HG03066 (cell line): Measurements from ENCODE around the gene EYS.
A peak's percentile ranks its signal among the peaks of the same experiment; 100 is the strongest.
"Not testable (repeated sequence)": the region's sequence is repeated elsewhere in the genome, so short reads cannot be mapped to it uniquely, and the experiment has no call there.

Experiments
- ATAC-seq: cut with Tn5 transposase; IDR thresholded peaks from one replicate; pipeline ENCODE4 v1.9.1; 2021; ENCODE audit warnings: low read depth; ENCODE audit not compliant: unreplicated experiment

EYS gene

DNA sequence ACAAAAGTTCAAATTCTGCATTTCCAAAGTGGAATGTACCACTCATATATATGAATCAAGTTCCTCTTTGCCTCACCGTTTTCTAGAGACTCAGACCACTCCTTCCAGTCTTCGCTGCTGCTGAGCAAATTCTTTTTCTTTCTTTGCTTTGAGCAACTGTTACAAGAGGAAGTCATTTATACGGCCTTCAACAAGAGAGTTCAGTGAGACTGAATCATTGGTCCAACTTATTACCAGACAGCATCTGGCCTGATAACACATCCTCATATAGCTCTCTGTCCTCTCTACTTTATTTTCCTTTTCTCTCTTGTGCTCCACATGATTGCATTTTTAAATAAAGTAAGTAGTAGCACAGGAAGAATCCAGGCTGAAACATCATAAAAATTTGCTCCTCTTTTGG is 1418.7 kb downstream of the EYS start:
- ATAC-seq: no peak

DNA sequence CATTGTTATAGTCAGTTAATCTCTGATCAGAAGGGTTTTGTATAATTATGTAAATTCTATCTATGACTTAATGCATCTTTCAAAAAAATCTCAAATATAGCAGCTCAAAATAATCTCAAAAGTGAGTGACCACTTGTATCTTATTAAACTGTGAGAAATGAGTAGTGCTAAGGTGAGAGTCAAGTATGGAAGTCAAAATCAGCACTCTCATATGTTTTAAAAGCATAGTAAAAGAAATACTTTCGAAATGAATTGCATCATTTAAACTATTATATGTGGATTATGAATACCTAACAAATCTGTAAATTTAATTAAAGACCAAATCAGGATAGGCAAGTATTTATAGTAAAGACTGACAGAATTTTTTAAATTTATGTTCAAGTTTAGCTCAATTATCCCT is 1425.9 kb downstream of the EYS start:
- no peak for ATAC-seq

DNA sequence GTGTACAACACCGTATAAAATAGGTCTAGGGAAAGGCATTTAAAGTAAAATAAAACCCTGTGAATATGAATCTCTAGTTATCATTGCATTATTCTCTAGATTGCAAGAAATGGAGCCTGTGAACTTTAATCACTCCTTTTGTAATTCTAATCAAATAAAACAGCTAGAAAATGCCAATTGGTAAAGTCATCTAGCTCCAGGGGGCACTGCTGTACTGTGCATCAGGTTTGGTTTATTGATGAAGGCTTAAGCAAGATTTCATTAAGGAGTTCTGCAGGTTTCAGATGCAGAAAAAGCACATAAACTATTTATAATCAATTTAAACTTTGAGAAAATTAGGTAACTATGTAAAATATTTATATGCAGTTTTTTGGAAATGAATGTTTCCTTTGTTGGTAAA is 1426.5 kb downstream of the EYS start:
- no peak for ATAC-seq

DNA sequence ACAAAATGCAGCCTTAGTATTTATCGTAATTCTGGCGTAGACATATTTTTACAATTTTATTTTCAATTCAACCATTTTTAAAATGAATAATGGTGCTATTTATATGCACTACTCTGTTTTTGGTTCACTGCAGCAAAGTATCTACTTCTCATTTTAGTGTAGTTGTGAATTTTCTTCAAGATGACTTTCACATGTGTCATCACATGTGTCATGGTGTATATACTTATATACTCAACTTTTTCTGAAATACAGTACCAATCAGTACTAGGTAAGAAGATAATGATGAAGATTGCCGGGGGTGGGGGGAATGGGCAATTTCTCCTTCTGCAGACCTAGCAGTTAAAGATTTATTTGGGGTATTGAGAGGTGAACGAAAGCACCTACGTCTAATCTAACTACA is 1436.9 kb downstream of the EYS start:
- ATAC-seq: no peak

DNA sequence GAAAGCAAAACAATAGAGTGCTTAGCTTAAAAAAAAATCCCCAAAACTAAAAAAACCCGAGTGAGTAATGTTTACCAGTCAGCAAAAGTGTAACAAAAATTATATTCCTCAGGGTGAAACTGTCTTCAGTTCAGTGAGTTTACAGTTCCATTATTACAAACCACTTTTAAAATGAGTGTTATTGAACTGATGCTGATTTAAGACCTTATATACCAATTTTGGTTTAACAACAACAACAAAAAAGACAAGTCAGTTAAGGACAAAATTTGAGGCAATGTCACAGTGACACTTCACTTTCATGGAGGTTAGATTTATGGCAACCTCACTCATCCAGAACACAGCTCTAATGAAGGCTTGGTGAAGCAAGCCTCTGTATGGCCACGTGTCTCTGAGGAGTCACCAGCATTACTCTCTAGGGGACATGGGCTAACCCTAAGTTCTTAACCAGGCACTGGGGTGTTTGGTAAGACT is 1440.6 kb downstream of the EYS start:
- ATAC-seq: peak; percentile 77

DNA sequence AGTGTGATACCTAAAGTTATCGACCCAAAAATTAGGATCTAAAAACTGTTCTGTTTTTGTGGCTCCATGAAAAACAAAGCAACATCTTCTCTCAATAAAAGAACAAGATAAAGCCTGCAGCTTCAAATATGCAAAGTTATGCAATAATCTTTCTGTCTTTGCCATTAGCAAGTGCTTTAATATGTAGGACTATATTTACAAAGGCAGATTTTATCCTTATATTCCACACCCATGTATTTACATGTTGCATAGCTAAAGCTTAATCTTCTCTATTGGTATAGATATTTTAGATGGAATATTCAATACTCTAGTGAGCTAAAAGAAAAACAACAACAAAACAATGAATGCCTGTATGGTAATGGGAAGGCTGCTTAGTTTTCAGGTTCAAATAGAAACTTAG is 1443.2 kb downstream of the EYS start:
- no peak for ATAC-seq

DNA sequence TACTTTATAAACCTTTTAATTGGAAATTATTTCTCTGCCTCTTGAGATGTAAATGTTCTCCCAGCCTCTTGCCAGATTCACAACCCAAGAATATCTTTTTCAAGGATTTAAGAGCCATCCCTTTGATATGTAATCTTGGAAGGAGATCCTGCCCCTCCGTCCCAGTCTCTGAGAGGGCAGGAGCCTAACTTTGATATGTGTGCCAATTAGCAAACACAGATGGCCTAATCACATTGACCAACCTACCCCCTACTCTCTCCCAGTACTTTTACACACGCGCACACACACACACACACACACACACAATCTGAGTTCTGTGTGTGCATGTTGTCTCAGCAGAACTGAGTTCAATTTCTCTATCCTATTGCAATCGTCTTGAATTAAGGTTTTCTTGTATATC is 1447.7 kb downstream of the EYS start:
- ATAC-seq: no peak

DNA sequence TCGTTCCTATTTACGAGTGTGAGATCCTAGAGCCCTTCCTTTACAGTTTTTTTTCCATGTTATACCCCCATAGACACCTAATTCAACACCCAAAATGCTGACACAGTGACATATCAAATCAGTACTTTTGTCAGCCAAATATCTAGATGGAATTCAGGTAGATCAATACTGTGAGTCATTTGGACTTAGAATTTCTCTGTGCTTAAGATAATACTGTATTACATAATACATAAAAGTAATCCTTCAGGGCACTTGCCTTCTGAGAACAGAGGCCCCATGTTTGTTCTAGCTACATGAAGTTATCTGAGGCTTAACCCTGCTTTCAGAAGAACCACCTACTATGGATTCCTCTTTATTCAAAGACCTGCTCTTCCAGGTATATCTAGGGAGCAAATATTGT is 1448.3 kb downstream of the EYS start:
- ATAC-seq: no peak

DNA sequence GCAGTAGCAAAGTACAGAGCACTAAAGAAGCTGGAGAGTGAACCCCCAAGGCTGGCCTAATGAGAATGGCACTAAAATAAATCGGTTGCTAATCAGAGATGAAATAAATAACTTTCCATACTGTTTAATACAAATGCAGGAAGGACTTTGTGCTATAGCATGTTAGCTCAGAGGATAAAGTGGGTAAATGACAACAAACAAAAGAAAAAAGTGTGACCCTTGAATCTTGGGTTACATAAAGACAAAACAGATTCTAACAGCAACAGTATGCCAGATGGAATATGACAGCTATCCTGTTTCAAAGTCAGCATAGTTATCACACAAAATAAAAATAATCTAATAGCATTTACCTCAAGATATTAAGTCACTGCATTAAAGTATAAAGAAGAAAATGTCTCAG is 1448.7 kb downstream of the EYS start:
- no peak for ATAC-seq

DNA sequence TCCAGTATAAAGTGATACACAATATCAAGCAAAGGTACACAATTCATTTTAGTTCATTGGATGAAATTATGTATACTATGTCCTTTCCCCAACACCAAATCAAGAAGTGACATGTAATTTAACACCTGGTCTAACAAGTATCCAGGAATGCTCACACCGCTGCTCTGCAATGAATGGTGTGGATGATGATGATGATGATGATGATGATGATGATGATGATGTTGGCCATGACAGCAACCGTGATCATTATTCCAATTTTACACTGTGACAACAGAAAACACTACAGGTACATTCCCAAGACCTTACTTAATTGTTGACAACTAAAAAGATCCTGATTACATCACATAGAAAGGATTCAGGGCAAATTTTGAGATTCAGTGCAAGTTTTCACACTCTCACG is 1449.4 kb downstream of the EYS start:
- no peak for ATAC-seq

DNA sequence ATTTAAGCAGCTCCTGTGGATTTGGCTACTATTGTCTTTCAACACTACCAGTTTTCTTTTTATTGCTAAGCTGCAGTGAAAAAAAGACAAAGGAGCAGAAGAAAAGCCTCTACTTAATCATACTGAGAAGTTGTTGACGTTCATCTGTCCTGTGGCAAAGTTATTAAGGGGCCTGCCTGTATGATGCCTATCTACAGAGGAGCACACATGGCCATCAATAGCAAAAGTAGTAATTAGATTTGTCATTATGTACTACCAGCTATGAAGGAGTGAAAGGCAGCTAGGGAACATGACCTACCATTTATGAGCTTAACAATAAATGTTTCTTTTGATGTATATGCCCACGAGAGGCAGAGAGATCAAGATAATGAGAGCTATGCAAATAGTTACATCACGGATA is 1450.5 kb downstream of the EYS start:
- ATAC-seq: no peak

DNA sequence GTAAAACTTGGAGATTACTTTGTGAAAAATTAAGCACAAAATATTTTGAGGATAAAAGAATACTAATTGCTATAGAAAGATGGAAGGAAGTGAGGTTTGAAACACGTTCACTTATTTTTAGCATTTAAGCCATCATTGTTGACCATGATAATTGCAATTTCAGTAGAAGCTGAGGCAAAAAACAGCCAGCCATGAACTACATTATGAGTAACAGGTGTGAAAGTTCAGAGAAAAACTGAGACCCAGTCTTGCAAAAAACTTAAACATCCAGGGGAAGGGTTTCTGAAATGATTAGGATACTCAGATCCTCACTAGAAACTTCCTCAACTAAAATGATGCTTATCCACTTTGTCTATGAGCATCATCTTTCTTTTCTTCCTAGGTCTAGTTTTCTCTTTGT is 1452.0 kb downstream of the EYS start:
- ATAC-seq: no peak

DNA sequence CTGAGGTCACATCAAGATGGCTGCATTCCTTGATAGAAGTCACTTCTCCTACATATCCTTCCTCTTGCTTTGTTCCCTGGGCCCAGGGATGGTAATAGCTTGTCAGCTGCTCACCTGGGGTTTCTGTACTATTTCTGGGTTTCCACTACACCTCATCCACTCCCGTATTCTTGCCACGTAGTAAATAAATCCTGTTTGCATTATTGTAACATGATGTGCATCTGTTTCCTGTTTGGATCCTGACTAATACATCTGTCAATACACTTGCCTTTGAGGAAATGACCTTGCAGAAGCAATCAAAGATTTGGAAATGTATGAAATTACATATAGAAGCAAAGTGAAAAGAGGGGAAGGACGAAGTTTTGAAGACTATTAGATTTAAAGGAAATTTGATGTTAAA is 1452.5 kb downstream of the EYS start:
- ATAC-seq: no peak

DNA sequence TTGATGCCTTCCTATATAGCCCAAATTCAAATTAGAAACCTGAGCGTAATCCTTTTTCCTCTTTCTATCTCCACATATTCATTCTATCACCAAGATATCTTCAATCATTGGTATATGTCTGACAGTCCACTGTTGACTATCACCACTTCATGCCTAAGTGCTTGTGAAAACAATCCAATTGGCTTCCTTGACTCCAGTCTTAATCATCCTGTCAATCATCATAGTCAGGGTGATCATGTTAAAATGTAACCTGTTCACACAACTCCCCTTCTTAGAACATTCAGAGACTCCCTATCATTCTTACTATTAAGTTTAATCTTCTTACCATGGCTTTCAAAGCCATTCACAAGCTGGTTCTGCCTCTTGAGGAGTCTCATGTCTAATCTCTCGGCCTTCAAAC is 1454.8 kb downstream of the EYS start:
- no peak for ATAC-seq

DNA sequence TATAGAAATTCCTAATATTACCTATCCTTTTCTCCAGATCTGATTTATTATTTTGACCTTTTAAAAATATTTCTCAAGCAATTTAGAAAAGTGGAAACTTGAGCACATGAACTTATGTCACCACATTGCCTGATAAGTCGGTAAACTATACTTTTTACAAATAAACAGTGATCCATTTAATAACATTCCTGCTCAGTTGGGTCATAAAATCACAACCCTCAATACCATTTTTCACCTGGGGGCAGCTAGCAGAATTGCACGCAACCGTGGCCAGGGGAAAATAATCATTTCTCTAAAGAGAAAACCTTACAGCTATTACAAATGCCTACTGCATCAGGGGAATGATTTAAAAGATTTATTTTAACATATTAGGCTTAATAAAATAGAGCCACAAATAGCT is 1456.9 kb downstream of the EYS start:
- no peak for ATAC-seq

DNA sequence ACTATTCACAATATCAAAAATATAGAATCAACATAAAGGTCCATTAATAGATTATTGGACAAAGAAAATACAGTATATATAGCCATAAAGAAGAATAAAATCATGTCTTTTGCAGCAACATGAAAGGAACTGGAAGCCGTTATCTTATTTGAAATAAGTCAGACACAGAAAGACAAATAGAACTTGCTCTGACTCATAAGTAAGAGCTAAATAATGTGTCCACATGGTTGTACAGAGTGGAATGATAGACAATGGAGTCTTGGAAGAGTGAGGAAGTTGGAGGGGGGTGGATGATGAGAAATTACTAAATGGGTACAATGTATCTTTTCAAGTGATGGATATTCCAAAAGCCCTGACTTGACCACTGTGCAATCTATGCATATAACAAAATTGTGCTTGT is 1457.9 kb downstream of the EYS start:
- ATAC-seq: no peak

DNA sequence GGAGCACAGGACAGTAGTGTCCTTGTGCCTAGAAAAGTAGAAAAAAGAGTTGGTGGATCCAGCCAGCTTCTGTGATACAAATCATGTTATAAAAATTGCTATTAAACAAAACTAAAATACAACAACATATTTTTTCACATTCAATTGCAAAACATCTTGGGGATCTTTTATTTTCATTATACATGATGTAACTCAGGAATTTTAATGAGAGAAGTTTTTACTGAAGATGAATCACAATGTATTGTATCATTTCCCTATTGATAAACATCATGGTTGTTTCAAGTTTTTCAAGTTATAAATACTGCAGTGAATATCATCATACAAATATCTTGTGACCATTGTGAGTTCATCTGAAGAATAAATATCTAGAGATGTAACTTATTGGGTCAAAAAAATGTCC is 1463.4 kb downstream of the EYS start:
- no peak for ATAC-seq

DNA sequence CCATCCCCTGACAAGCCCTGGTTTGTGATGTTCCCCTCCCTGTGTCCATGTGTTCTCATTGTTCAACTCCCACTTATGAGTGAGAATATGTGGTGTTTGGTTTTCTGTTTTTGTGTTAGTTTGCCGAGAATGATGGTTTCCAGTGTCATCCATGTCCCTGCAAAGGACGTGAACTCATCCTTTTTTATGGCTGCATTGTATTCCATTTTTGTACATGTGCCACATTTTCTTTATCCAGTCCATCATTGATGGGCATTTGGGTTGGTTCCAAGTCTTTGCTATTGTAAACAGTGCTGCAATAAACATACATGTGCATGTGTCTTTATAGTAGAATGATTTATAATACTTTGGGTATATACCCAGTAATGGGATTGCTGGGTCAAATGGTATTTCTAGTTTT is 1468.1 kb downstream of the EYS start:
- ATAC-seq: not testable (repeated sequence)

DNA sequence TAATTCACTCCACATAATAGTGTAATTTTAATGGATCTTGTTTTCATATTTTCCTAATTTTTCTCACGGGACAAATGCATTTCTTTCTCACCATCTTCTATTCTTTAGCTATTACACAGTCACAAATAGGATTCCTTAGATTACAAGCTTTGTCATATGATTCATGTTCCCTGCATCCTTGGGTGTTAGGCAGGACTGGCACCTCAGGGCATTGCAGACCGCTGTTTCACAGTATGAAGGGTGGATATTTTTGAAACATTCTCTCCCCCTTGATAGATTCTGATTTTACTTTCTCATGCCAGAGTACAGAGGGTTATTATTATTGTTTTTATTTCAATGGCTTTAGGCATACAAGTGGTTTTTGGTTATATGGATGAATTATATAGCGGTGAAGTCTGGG is 1469.0 kb downstream of the EYS start:
- no peak for ATAC-seq

DNA sequence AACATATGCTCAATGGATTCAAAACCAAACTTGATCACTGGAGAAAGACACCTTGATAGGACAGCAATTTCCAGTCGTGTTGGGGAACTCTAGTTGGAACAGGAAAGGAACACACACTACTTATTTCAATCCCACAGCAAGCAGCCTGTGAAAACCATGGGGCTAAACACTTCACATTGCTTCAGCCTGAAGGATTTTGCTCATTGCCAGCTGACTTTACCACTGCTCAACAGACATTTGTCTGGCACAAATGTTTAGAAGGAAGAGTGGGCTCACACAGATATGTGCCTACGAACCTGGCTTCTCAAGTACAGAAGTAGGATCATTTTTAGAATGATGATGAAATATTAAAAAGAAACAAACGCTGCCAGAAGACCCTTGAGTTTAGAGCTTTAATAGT is 1473.3 kb downstream of the EYS start:
- ATAC-seq: no peak

DNA sequence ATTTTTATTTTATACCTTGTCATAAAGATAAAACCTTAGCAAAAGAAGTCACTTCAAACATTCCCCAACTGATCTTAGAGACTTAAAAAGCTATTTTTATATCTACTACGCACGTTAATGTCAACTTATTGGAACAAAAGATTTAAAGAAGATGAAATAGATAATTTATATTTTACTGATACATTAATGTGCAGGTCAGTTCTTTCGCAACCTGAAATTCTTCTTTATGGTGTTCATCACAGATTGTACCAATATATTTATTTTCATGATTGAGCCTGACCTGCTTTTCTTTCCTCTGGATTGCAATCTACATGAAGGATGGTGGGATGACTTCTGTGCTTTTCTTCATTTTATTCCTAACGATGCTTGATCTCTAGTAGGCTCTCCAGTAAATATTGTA is 1475.1 kb downstream of the EYS start:
- no peak for ATAC-seq

DNA sequence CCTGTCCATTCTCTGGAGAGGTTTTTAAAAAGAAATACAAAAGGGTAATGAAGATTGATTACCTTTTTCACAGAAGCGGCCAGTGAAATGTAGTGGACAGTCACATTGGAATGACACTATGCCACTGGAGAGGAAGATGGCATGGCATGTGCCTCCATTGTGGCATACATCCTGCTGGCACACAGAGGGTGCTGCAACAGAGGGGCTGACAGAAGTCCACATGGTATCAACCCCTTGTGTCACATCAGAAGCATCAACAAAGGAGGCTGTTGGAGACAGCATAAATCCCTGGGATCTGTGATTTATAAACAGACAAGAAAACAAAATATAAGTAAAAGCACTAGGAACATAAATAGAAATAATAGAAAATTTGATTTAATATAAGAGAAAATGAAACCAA is 1476.5 kb downstream of the EYS start:
- ATAC-seq: no peak

DNA sequence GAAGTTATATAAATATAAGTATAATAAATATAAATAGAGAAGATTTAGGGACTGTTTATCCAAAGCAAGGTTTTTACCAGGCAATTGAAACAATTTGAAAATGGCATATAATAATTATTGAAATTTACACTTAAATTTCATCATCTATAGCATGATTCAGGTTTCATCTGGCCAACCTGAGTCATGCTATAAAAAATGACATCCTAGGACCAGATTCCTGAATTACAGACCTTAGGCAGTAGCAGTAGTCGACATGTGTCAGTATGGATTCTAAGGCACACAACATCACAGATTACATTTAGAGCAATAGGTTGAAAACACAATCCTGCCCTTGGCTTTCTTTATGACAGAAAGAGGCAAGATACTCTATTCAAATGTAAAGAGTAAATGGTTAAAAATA is 1479.2 kb downstream of the EYS start:
- no peak for ATAC-seq

DNA sequence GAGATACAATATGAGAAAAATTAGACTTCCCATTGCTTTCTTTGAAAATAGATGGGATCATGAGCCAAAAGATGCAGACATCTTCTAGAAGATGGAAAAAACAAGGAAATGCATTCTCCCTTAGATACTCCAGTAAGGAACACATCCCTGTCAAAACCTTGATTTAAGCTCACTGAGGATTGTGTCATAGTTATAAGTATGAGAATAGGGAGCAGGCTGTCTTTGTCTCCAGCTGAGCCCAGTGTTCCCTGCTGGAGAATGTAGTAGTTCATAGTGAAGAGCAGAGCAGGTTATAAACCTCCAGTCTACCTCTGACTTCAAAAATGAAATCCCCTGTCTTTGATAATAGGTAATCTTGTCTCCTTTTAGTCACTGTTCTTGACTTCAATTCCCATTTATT is 1481.5 kb downstream of the EYS start:
- ATAC-seq: no peak
